Fibroblast of skin of right biceps (primary cell): Measurements from ENCODE around the gene PACSIN2.
"Not testable (repeated sequence)": the region's sequence is repeated elsewhere in the genome, so short reads cannot be mapped to it uniquely, and the experiment has no call there.

Experiments used
- DNase-seq: peaks from one replicate; pipeline ENCODE4 v3.0.0-alpha.2; 2013

PACSIN2 gene

DNA sequence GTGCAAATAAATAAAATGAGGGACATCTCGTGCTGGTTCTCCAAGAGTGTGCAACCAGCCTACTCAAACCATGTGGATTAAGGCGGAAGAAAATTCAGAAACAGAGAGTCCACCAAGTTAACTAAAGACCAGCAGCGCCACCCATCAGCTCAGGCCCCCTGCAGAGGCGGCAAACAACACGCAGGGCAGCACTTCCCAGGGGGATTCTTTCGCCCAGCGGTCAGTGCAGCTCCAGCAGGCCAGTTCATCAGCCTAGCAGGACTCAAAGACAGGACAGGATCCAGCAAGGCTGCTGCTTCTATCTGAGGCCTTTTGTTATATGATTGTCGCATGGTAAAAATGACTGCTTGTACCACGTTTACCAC, 51.7 kb downstream of the PACSIN2 start:
- no peak for DNase-seq

DNA sequence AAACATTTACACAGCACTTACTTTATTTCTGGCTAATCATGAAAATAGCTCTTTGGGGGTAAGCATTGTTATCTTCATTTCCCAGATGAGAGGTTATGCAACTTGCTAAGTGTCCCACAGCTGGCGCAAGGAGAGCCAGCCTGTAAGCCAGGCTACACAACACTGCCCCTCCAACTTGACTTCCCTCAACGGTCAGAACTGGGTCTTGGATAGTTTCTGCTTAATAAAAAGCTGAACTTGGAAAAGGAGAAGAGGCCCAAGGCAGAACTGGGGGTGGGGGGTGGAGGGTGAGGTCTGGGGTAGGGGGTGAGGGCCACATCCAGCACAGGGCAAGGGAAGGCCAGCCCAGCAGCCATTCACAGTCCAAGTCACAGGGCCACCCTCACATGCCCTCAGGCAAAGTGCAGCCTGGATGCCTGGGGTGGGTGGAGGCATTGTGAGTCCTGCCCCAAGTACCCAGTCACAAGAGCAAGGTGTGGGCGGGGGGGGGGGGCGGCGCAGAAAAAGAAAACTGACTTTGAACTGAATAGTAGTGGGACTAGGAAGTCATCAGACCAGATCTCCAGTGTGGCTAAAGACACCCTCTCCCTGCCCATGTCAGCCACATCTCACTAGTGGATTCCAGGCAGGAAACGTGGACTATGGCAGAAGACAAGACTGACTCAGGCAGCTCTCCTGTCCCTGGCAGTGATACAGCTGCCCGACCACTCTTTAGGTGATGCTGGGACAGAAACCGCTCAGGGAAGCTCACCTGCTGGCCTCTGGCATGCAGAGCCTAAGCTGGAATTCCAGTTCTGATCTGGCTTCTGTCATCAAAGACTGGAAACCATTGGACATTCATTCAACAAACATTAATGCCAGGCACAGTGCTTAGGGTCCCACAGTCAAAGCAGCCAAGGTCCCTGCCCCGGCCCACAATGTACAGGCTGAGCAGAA, 52.4 kb downstream of the PACSIN2 start:
- no peak for DNase-seq

DNA sequence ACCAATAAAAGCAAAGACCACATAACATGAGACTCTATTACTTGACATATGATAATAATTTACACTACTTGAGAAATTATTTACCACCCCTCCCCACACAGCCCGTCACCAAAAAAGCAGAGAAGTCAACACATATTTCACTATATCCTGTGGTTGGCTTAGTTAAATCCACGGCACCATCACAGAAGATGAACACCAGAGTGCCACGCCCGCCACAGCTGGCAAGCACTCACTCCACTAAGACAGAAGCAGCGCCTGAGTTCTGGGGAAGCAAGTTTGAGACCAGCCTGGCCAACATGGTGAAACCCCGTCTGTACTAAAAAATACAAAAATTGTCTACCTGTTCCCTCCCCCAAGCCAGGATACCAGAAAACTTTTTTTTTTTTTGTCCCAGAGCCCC, 53.1 kb downstream of the PACSIN2 start:
- DNase-seq = no peak

DNA sequence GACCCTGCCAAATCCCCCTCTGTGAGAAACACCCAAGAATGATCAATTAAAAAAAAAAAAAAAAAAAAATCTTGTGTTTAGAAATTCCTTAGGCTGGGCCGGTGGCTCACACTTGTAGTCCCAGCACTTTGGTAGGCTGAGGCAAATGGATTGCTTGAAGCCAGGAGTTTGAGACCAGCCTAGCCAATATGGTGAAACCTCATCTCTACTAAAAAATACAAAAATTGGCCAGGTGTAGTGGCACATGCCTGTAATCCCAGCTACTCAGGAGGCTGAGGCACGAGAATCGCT, 53.6 kb downstream of the PACSIN2 start:
- not testable (repeated sequence) for DNase-seq

DNA sequence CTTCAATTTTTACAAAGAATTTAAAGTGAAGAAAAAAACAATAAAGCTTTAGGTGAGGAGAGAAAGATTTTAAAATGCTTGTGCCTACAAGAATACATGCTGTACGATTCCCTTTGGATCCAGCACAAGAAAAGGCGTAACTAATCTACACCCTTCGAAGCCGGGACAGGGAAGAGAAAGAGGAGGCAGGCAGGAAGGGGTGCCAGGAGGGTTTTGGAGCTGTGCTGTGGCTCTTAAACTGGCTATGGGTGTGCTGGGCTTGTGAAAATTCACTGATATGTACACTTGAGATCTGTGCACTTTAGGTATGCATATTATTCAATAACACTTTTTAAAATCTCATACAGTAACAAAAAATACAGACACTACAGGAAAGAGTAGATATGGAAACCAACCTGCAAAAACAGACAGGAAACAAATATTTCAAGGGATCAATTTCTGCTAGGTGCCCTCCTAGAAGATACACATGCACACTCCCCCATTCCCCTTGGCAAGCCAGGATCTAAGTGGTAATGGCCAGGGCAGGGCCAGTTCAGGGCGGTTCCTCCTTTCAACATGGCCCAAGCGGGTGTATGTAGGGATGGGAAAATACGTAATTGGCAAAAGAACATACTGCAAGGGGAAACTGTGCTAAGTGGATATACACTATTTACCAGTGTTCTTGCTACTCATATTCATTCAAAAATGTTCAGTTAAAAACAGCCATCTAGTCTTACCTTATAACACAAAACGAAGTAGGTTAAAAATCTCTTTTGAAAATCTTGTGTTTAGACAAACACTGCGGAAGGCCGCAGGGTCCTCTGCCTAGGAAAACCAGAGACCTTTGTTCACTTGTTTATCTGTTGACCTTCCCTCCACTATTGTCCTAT, 54.2 kb downstream of the PACSIN2 start:
- DNase-seq = no peak

DNA sequence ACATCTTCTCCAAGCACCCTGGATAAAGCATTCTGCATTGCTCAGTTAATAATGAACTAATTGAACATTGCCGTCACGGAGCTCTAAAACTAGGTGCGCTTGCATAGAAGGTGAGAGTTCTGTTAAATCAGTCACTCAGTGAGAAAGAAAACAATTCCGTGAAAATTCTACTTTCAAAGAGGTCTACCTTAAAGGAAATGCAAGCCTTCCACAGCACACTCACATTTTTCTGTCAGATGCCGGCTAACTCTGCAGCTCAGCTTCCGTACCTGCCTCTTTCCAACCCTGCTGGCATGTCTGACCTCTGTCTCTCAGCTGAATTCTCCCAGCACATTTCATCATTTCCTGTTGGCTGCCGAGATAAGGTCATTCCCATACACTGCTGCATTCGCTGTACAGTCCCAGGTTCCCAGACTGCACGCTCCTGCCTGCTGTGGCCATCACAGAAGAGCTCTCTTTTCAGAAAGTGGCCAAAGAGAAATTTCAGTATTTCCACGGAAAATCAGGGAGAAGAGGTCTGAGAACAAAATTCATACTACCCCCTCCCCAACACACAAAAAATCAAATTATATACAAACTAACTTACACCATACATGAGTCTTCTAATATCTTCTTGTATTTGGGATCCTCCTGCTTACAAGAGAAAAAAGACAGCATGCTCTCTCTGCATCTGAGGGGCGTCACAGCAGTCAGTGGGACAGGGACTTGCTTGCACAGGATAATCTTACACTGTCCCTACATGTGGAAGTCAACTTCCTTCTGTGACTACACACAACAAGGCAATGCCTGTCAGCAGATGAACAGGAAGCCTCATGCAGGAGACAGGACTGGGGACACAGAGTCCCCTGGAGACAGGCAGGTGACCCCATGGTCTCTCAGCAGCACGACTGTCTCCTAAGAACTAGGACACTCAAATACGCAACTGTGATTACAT, 55.1 kb downstream of the PACSIN2 start:
- peak; percentile 78 for DNase-seq

DNA sequence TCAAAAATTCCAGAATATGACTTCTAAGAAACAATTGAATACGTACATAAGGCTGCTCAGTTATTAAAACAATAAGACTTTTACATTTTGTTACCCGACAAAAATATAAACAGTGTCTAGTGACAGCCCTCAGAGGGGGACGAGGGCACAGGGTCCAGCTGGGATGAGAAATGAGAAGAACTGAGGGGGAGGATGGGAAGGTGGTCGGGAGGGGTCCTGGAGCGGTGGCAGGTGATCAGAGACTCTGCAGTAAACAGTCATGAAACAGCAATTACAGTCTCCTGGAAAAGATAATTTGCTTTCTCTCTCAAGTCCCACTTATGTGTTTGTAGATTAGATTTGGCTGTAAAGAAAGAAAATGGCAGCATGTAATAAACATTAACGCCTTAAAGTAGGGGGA, 56.0 kb downstream of the PACSIN2 start:
- DNase-seq = no peak

DNA sequence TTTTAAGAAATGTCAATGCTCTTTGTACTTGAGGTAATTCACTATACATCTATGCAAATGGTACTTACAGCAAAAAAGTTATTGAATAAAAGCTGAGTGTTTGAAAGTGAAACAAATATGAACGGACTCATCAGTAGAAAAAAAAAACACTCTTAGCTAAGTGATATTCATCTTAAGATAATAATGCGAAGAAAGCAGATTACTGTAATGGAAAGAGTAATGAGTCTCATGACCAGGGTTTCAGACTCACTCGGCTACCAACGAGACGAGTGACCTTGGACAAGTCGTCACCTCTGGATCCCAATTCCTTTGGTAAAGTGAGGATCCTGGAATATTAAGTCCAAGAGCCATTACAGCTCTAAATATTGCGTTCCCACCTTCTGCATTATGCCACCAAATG, 57.0 kb downstream of the PACSIN2 start:
- DNase-seq = no peak

DNA sequence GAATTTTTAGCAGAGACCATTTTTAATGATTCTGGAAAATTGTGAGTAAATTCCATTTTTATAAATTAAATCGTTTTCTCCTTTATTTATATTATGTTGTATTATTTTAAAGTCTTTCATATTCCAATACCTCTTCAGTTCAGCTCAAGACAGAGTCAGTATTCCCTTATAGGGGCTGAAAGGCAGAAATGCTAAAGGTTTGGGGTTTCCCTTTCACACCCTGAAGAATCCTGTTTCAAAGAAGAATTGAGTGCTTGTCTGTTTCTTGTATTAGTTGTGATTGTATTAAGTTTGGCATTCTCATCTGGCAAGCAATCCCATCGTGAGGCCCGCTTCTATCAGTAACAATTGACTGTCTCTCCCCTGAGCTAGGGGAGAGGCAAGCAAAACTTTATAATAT, 57.4 kb downstream of the PACSIN2 start:
- no peak for DNase-seq

DNA sequence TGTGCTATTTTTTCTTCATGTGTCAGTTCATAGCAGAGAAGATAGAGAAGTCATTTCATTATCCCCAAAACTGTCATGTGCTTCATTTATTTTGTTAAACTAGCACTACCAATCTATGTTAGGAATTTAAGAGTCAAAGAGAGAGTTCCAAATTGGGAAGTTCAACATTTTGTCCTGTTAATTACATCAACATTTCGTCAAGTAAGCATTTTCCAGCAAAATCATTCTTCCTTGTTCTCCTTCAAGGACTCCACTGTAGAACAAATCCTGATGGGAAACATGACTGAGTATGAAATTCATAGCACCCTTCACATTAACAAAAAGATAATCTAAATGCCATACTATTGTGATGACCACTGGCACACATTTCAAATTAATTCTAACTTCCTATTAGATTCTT, 59.1 kb downstream of the PACSIN2 start:
- DNase-seq = no peak

DNA sequence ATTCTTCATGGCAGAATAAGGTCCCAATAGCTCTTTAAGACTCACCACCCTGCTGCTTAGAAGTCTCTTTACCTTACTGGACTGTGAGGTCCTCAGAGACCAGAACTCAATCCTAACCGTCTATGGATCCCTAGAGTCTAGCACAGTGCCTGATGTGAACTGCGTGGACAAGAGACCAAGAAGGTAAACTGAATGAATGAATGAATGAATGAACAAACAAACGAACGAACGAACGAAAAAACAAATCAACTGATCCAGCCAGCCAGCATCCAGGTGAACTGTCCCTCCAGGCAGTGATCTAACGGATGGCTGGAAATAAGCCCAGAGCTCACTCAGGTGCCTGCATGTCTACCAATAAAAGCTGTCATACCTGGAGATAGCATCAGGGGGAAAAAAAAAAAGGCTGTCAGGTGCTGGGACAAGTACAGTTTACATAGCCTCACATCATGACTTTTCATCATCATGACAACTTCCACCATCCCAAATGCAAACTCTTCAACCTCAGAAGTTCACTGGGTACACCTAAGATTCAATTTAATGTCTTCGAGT, 59.8 kb downstream of the PACSIN2 start:
- DNase-seq = no peak

DNA sequence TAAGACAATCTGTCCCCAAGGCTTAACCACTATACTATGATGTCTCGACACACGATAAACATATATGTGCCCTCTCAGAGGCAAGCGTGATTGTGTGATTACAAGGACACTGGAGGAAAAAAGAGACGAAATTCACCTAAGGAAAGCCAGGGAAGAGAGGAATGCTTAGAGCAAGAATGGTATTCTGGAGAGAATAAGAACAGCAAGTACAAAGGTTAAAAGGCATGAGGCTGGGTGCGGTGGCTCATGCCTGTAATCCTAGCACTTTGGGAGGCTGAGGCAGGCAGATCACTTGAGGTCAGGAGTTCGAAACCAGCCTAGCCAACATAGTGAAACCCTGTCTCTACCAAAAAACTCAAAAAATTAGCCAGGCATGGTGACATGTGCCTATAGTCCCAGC, 61.2 kb downstream of the PACSIN2 start:
- not testable (repeated sequence) for DNase-seq

DNA sequence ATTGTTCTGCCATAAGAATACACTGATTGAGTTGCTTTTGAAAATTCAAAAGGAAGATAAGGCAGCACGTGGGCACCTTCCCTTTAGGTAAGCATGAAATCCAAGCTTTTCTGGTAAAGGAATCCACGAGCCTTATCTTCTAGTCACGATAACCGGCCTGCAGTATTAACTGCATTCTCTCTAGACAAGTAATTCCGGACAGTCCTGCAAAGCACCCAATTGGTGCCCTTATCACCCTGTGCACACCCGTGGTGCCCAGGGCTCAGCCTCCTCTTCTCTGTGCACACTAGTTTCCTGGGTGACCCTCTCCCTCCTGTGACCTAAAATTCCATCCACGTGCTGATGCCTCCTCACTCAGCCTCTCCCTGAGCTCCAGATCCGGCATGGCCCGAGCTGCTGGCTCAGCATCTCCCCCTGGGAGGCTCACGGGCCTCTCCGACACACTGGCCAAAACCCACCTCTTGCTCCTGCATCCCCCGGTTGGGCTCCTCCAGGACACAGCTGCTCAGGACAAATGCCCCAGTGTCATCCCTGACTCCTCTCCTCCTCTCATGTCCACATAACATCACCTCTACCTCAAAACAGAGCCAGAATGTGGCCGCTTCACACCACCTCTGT, 63.7 kb downstream of the PACSIN2 start:
- no peak for DNase-seq

DNA sequence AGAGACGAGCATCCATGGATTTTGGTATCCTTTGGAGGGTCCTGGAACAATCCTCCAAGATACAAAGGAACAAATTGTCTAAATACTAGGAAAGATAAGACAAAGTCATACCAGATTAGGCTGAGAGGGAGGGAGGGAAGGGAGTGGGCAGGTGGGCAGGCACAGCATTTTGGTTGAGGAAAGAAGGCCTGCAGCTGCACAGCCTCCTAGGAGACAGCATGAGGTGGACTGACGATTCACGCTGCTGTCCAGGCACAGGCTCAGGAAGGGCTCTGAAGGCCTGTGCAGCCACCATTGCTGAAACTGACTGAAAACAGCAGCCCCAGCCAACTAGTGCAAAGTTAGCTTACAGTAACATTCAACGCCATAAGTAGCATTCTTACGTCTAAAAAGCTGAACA, 64.7 kb downstream of the PACSIN2 start:
- DNase-seq = no peak

DNA sequence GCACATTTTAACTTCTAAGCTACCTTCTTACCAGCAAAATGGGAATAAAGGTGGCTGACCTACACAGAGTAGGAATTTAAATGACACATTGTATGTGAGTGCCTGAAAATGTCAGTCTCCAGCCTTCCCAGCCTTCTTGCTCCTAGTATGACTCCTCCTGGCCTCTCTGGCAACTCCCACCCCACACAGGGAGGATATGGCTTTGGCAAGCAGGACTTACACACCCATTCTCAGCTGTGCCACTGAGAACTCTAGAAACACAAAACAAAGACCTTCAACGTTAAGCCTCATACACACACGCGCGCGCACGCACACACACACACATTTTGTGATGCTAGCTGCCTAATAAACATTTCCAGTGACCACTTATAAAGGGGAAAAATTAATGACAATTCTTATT, 65.8 kb downstream of the PACSIN2 start:
- peak; percentile 63 for DNase-seq

DNA sequence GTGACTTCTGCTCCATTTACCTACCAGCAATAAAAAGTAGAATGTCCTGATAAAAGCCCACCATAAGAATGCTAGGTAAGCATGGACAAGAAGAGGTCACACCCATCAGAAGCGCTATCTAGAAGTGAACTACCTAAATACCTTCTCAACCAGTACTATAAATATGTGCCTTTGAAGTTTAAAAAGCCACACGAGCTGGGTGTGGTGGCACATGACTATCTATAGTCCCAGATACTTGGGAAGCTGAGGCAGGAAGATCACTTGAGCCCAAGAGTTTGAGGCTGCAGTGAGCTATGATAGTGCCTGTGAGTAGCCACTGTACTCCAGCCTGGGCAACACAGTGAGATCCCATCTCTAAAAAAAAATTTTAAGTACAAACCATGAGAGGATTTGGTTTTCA, 66.7 kb downstream of the PACSIN2 start:
- no peak for DNase-seq

DNA sequence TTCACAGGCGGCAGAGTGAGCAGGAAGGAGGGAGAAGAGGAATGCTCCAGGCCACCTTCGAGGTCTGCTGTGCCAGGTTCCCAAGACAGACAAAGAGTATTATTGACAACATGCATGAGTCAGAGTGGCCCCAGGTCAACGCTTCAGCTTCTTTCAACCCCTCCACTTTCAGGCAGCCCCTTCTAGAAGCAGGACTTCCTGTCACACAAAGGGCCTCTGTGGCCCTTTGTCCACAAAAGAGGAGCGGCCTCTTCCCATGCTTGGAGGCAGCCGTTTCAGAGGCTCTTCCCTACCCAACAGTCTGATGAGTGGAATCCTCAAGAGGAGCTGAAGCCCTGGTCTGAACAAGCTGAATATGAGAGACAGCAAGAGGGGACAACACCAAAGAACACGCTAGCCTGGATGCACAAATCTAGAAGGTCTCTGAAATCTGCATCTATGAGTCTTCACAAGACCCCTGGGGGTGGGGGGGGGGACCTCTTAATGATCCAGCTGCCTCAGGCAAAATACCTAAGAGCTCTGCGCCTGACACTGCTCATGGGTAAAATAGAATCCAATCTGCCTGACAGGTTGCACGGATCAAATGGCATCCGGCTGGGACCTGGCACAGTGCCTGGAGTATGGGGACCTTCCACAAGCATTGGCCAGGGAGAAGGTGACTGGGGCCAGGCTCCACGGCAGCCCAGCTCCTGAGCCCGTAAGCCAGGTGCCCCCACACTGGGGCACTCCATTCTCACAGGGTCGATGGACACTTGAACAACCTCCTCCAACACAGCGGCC, 67.5 kb downstream of the PACSIN2 start:
- DNase-seq = no peak

DNA sequence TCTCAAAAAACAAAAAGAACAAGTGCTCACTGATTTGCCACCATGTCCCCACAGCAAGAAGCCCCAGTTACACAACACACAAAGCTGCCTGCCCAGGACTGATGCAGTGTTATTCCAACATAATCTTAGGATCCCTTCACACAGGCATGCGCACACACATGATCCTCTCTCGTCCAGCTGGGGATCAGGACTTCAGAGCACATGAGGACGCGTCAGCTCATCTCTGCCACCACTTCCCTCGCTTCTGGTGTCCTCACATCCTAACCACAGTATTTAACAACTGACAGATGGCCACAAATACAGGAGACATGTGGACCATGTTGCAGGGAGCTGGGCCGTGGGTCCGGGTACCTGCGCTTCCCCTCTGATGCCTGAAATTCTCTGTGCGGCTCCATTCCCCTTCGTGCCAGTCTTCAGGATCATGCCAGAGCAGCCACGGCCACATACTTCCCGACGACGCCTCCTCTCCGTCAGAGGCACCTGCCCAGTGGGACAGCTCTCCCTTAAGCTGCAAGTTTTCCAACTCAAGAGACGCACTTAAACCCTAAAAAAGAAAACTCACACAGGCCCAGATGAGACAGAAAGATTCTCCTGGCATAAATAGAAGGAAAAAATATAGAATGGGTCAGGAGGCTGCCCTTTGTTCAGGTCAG, 68.3 kb downstream of the PACSIN2 start:
- no peak for DNase-seq

DNA sequence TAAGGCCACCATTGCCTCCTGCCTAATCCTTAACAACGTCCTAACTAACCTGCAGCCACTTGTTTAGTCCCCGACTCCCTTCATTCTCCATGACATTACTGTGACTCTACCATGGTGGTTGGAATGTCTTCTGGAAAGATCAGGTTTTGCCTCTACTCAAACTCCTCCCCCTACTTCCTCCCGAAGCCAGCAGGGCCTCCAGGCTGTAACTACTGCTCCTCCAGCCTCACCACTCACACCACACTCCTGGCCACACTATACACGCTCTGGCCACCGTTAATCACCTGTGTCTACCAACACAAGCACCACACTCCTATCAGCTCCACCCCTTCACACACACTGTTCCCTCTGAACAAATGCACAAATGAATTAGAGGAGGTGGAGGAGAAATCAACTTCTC, 69.2 kb downstream of the PACSIN2 start:
- DNase-seq = no peak

DNA sequence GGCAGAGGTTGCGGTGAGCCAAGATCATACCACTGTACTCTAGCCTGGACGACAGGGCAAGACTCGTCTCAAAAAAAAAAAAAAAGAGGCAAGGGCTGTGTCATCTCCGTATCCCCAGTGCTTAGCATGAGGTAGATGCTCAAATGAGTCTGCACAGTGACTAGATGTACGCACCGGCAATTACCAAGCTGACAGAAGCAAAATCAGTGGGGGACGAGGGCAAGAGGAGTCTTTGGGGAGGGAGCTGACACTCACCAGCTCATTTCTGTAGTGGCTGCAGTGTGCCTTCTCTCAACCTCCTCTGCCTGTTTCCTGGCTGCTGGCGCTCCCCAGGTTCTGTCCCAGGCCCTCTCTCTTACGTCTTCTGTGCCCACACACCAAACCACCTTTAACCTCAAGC, 69.9 kb downstream of the PACSIN2 start:
- no peak for DNase-seq

DNA sequence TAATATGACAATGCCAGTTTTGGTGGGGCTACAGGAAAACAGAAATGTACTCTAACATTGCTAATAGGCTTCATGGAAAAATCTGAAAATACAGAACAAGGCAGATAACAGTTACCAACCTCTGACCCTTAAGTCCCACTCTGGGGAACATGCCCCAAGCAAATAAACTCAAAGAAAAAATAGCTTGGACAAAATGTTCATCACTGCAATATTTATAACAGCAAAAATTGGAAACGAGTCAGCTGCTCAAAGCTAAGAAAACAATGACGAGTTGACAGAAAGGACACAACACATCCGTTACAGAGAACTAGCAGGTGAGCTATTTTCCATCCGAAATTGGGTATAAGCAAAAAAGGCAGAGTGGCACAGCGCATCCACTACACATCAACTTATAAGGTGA, 70.5 kb downstream of the PACSIN2 start:
- DNase-seq = no peak
